Kidney (tissue), 14 donors: ENCODE measurements around the gene COMMD2. TPM values are rescaled to one million over a fixed set of nuclear protein-coding genes. Genes with fewer than 3 reads are reported as not detected.

Experiments
- DNase-seq, 5 donors: peaks; one replicate each; pipeline ENCODE4 v3.0.0-alpha.2; 2013 to 2020
- FAIRE-seq: peaks from 2 replicates; lab custom pipeline; 2012; peaks lifted over from hg19 to GRCh38; lab: Jason Lieb, UNC
- H3K27ac ChIP-seq, 2 donors: one replicate each; pipeline ENCODE4 v1.7.0; 2013; ENCODE audit warnings: low read depth in 2 of 2, low read length in 2 of 2, inconsistent platforms in 1 of 2
- H3K27me3 ChIP-seq: one replicate; pipeline ENCODE4 v1.7.1; 2013; ENCODE audit warnings: low read length, inconsistent platforms; ENCODE audit not compliant: control insufficient read depth, insufficient read depth
- H3K36me3 ChIP-seq, 3 donors: one replicate each; pipeline versions ENCODE4 v1.7.0 to v1.7.1; 2013; ENCODE audit warnings: low read length in 3 of 3, control low read depth in 1 of 3, inconsistent platforms in 1 of 3; ENCODE audit not compliant: insufficient read depth in 3 of 3, control insufficient read depth in 2 of 3
- H3K4me1 ChIP-seq, 3 donors: one replicate each; pipeline versions ENCODE4 v1.7.0 to v1.7.1; 2013; ENCODE audit warnings: low read length in 3 of 3, inconsistent platforms in 1 of 3, low read depth in 1 of 3; ENCODE audit not compliant: control insufficient read depth in 2 of 3, insufficient read depth in 2 of 3
- H3K4me3 ChIP-seq, 3 donors: one replicate each; pipeline versions ENCODE4 v1.7.0 to v1.8.1; 2013; ENCODE audit warnings: low read length in 3 of 3, control low read depth in 1 of 3, inconsistent platforms in 1 of 3
- H3K9ac ChIP-seq, 3 donors: one replicate each; pipeline versions ENCODE4 v1.7.0 to v1.7.1; 2013; ENCODE audit warnings: low read length in 3 of 3, control low read depth in 1 of 3, inconsistent platforms in 1 of 3
- H3K9me3 ChIP-seq, 3 donors: one replicate each; pipeline versions ENCODE4 v1.7.0 to v1.7.1; 2013; ENCODE audit warnings: low read length in 3 of 3, control low read depth in 1 of 3, inconsistent platforms in 1 of 3; ENCODE audit not compliant: control insufficient read depth in 2 of 3, insufficient read depth in 1 of 3
- intact Hi-C: fragments of 100-400 bp; cut with DNase I; formaldehyde crosslinking; loops from one replicate; pipeline ENCODE4 v1.11.1; 2022
- polyA plus RNA-seq: library from polyadenylated mRNA; stranded (reverse); fragments of 350-450 nt; fragmentation: Illumina TruSeq; extraction: RNeasy Lipid Tissue Mini Kit (QIAGEN cat#74804); gene quantifications from one replicate; pipeline ENCODE4 v1.2.3, GENCODE V29; 2014; ENCODE audit warnings: low read depth, low replicate concordance; ENCODE audit not compliant: insufficient read depth
- total RNA-seq: library from RNA; stranded (reverse); fragmentation: NEBNext Ultra II Directional; extraction: Animal tissue kit (Norgen Biotek cat#: 25700); gene quantifications from one replicate; pipeline ENCODE4 v1.2.1, GENCODE V29; 2021
- TF ChIP-seq, protein P1 (sequence below): IDR thresholded peaks from 3 replicates; pipeline ENCODE4 v1.5.1; 2012; ENCODE audit warnings: mild to moderate bottlenecking, moderate library complexity, borderline replicate concordance; ENCODE audit not compliant: insufficient read depth; ENCODE audit errors: extremely low read depth
- donor health status: control.
- donor health status: control.
- donor health status: control.
- donor health status: control.
- donor health status: control.
- donor health status: DM: yes; HTN: yes; CAD: no.
- donor health status: Normal renal cell carcinoma (clear cell type).

Gene COMMD2
- total and polyA plus RNA-seq, 2 donors from 2014 or later: 17.9 to 43.4 TPM

DNA sequence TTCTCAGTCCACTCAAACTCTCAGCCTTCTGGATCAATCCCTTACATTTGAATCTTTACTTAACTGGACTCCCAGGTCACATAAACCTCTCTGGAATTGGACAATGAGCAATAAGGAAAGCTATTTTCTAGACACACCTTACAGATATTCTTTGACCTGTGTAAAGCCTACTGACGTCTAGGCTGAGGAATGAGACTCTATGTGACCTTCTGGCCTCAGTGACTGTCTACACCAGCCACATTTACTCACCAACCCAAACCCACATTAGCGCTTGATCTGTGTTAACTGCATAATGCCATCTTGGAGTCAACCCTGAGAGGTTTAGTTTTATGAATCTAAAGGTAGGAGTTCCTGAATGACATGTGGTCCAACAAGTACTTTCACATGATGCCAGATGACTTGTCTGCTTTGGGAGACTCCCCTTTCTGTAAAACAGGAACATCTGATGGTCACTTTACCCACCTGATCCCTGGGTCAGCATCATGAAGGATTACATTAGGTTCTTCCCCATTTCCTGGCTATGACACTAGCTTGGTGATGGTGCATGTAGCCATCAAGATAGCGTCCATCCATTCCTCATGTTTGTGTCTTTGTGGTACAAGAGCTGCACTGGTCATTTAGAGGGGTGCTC, 11.4 kb upstream of the COMMD2 start:
- Histone ChIP-seq H3K9ac (no peak overlapping the region), H3K27me3 (peaks cover 4% of the 10 kb centered on the region), H3K9me3 (no peaks in the 10 kb centered on the region), H3K4me1 (no peaks in the 10 kb centered on the region), H3K36me3 (no peaks in the 10 kb centered on the region), H3K27ac (no peak overlapping the region), H3K4me3 (no peak overlapping the region)
- FAIRE-seq (no peak), DNase-seq (no peak)
- intact Hi-C loops: no loop called here
- TF ChIP-seq, protein P1, sequence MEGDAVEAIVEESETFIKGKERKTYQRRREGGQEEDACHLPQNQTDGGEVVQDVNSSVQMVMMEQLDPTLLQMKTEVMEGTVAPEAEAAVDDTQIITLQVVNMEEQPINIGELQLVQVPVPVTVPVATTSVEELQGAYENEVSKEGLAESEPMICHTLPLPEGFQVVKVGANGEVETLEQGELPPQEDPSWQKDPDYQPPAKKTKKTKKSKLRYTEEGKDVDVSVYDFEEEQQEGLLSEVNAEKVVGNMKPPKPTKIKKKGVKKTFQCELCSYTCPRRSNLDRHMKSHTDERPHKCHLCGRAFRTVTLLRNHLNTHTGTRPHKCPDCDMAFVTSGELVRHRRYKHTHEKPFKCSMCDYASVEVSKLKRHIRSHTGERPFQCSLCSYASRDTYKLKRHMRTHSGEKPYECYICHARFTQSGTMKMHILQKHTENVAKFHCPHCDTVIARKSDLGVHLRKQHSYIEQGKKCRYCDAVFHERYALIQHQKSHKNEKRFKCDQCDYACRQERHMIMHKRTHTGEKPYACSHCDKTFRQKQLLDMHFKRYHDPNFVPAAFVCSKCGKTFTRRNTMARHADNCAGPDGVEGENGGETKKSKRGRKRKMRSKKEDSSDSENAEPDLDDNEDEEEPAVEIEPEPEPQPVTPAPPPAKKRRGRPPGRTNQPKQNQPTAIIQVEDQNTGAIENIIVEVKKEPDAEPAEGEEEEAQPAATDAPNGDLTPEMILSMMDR: no peak

DNA sequence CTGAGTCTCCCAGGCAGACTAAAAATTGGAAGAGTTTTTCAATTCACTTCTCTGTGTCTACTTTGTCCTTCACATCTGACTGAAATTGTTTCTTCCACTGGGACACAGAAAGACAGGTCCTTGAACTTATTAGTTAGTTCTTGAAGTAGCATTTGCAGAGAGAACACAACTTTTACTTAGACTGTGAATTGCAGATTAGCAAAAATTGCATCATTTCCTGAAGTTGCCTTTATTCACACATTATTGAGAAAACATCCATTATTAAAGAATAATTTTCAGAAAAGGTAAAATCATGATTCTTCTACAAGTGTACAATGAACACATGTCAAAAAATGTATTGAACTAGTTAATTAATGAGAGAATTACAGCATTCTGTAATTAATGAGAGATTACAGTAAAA, 1.4 kb upstream of the COMMD2 start:
- TF ChIP-seq, protein P1: no peak
- FAIRE-seq: no peak
- H3K4me1 ChIP-seq: peaks cover 0 to 7% (median 0%) of the 10 kb centered on the region in 3 donors

GRCh38 chr3:149752788-149753136, 473 bp upstream of the COMMD2 start:
- peak overlapping the region; percentile 78 to 92 (median 87) for H3K9ac ChIP-seq
- H3K27me3 ChIP-seq: no peaks in the 10 kb centered on the region
- peak overlapping the region in 1 of 2 donors; percentile 74 for H3K27ac ChIP-seq
- peaks cover 0 to 7% (median 0%) of the 10 kb centered on the region in 3 donors for H3K4me1 ChIP-seq
- H3K9me3 ChIP-seq: no peaks in the 10 kb centered on the region
- FAIRE-seq (no peak), DNase-seq (no peak)
- intact Hi-C loops: no loop called here
- H3K36me3 ChIP-seq: peaks cover 0 to 2% (median 0%) of the 10 kb centered on the region in 3 donors
- peak overlapping the region; percentile 88 to 93 (median 92) for H3K4me3 ChIP-seq
- TF ChIP-seq, protein P1: no peak

More for the DNA sequence above, 1.4 kb upstream of the COMMD2 start:
- Histone ChIP-seq H3K27me3 (no peaks in the 10 kb centered on the region), H3K27ac (no peak overlapping the region), H3K9ac (no peak overlapping the region), H3K9me3 (no peaks in the 10 kb centered on the region), H3K4me3 (no peak overlapping the region), H3K36me3 (no peaks in the 10 kb centered on the region)
- DNase-seq: no peak
- intact Hi-C loops: no loop called here
